Esophagus squamous epithelium (tissue), 4 donors: ENCODE data around the gene PIERCE2.

Source experiments
- CTCF ChIP-seq, 6 experiments: fragments of 450-650 bp in 4 of 6; fragments of 200-600 bp in 2 of 6; sonication (generic) in 2 of 6; IDR thresholded peaks; one replicate each; pipeline ENCODE4 v1.5.1; 2016 to 2019; ENCODE audit warnings: antibody characterized with exemption in 6 of 6, mild to moderate bottlenecking in 4 of 6, moderate library complexity in 4 of 6
- POLR2A ChIP-seq, 4 donors: fragments of 450-650 bp; IDR thresholded peaks; one replicate each; pipeline ENCODE4 v1.6.1; 2017; ENCODE audit warnings: antibody characterized with exemption in 4 of 4, mild to moderate bottlenecking in 4 of 4, moderate library complexity in 3 of 4

DNA sequence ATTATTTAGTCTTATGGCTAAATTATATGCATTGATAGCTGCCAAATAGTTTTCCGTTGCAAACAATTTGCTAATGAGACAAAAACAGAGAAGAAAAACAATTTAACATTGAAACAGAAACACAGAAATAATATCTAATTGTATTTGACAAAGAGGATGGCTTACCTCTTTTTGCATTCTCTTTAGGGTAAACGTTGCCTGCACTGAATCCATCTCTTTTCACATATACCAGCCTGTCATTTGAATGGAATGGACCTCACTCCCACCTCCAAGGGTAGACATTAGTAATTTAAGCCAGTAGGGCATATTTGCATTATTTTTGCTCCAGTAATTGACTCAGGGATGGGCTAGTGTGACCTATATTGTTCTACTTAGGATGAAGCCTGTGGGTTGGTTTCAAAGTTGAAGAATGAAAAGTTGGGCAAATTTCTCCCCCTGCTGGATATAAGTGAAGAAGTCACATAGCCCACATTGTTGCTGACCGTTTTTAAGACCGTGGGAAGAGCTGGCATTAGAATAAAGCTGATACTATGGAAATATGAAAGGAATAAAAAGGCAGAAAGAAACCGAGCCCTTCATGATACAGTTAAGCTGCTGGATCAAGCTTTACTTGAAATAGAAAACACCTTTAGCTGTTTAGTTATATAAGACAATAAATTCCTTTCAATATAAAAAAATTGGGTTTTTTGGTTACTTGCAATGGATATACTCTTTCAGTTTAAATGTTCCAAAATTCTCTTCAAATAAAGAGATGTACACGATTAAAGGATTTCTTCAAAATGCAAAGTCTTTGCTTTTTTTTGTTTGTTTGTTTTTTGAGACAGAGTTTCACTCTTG lies 26.9 kb downstream of the PIERCE2 start:
- TF ChIP-seq CTCF (IDR thresholded peaks at IDR 0.05) (peak in 5 of 6 experiments; percentile 34 to 57 (median 38)), POLR2A (IDR thresholded peaks at IDR 0.05) (no peak)
